A172 (cell line): ENCODE data around the gene SORCS2. TPM values are rescaled to one million over a fixed set of nuclear protein-coding genes. Genes with fewer than 3 reads are reported as not detected.

Experiments used
- DNase-seq: peaks from one replicate; pipeline ENCODE4 v3.0.0-alpha.2; 2015; ENCODE audit warnings: low spot score
- total RNA-seq: library from RNA; depleted of rRNA; stranded (reverse); fragments of >200 nt; shearing (Covaris generic); gene quantifications from 2 replicates; pipeline ENCODE4 v1.2.3, GENCODE V29; 2014

The SORCS2 gene
- total RNA-seq, 1 experiment from 2014 or later: 0.78 TPM

DNA sequence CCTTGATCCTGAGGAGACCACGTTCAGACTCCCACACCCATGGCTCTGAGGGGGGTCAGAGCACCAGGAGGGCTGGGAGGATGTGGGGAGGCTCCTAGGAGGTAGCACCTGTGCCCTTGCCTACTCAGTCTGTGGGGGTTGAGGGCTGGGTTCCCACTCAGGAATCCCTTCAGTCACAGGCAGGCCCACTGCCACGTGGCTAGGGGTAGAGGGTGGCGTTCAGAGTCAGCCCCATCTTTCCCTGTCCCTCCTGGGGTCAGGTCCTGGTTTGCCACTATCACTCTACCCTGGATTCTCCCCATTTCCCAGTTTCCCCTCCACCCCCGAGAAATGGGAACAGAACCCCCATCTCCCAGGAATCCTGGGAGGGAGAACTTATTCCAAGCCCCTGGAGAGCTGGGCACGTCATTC, 131.1 kb downstream of the SORCS2 start:
- peak; percentile 11 for DNase-seq

GRCh38 chr4:7323872-7324650, 131.7 kb downstream of the SORCS2 start:
- peak; percentile 55 for DNase-seq

DNA sequence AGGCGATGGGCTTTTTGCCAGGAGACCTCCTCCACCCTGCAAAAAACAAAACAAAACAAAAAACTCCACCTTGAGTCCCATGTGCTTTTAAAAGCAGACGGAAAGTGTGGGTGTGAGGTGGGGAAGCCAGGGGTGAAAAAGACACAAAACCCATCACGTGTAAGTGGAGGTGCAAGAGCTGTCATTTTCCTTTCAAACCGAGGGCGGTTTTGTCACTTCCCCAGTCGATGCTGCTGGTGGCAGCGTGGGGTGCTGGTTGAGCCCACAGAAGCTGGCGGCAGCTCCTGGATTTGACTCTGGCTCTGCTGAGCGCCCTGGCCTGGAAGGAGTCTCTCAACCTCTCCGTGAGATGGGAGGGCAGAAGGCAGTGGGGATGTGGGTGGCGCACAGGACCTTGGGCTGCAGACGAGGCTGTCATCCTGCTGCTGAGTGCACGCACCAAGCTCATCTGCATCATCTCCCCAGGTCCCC, 132.3 kb downstream of the SORCS2 start:
- no peak for DNase-seq

- DNase-seq: no peak
Measured at GRCh38 chr4:7325541-7325940, 133.2 kb downstream of the SORCS2 start.

- DNase-seq: no peak
Measured at GRCh38 chr4:7326306-7326692, 134.0 kb downstream of the SORCS2 start.

GRCh38 chr4:7326693-7327340, 134.5 kb downstream of the SORCS2 start:
- DNase-seq: no peak

DNA sequence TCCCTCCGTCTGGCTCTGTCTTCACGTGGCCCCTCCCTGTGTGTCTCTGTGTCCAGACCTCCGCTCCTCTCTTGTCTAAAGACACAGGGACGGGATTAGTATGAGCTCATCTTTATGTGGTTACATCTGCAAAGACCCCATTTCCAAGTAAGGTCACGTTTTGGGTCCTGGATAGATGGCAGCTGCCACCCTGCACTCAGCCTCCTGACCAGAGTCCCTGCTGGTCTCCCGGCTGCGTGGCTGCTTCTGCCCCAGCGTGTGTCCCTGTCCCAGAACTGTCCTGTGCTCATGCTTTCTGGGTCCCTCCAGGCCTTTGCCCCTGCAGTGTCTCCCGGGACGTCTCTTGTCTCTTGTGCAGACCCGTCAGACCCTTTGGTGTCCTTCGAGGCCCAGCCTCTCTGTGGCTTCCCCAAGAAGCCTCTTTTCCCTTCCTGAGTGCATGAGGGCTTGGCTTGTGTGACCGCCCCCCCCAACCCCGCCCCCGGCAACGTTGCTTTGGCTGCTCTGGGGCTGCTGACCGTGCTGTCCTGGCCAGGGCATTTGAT, 135.1 kb downstream of the SORCS2 start:
- DNase-seq: no peak

GRCh38 chr4:7328162-7328912, 136.0 kb downstream of the SORCS2 start:
- no peak for DNase-seq

GRCh38 chr4:7328913-7329638, 136.7 kb downstream of the SORCS2 start:
- peak; percentile 89 for DNase-seq

GRCh38 chr4:7330031-7330596, 137.8 kb downstream of the SORCS2 start:
- DNase-seq: no peak

DNA sequence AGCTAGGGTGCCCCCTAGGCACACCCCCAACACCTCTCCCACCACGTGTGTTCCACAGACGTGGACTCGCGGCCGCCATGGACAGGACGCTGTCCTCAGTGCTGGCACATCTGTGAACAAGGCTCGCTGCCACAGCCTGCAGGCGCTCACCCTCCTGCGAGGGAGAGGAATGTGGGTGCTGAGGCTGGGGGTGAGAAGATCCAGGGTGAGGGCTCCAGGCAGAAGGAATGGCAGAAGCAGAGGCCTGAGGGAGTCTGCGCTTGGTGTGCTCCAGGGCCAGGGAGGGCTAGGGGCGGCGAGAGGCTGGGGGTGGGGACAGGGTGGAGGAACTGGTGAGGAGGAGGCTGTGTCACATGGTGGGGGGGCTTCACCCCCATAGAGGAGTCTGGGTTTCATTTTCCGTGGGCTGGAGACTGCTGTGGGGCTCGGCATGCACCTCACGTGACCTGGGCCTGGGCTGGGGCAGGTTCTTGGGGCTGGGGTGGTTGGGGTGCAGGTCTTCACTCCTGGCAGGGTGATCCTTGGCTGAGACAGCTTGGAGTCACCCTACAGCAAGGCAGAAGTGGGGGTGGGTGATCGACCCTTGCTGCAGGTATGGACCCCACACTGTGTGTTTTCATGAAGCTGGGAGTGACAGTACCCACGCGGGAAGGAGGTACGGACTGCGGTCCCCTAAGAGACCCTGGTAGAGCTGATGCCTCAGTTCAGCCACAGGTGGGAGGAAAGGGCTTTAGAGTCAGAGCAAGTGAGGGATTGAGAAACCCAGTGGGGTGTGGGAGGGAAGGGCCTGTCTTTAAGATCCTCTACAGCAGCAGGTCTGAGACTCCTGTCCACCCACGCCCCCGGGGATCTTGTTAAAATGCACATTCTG, 138.7 kb downstream of the SORCS2 start:
- DNase-seq: no peak

DNA sequence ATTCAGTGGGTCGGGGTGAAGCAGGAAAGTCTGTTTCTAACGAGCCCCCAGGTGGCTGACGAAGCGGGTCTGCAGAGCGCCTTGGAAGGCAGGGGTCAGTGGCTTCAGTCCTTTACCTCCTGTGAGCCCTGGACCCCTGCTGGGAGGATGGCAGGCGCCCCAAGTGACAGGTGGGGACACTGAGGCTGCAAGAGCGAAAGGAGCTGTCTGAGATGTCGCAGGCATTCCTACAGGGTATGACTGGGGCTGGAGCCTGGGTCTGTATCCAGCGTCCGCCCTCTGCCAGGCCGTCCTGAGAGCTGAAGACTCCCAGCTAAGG, 139.3 kb downstream of the SORCS2 start:
- no peak for DNase-seq

DNA sequence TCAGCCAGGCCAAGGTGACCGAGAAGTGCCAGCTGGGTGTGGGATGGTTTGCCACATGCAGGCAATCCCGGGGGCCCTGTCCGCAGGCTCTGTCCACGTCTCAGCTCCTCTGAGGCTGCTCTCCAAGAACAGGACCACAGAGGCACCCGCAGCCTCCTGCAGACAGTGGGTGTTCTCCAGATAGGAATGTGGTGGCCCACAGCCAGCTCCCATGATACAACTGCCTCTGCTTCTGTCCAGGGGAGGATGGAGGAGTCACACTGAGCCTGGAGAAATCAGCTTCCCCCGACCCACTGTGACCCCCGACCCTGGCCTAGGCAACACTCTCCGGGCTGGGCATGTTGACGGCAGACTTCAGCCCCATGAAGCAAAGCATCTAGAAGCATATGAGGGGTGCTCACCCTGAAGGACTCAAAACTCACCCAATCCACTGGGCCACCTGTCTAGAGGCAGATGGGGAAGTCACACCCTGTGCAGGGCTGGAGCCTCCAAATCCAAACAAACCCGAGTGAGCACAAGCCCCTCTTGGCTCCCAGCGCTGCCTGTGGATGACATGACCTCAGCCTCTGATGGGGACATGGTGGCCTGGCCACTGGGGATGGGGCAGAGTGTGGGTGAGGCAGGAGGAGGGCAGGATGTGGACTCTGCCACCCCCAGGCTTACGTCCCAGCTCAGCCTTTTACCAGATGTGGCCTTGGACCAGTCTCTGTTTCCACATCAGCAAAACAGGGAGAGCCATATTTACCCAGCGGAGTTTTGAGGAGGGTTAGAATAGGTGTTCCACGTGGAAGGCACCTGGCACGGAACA, 140.1 kb downstream of the SORCS2 start:
- DNase-seq: peak; percentile 81

DNA sequence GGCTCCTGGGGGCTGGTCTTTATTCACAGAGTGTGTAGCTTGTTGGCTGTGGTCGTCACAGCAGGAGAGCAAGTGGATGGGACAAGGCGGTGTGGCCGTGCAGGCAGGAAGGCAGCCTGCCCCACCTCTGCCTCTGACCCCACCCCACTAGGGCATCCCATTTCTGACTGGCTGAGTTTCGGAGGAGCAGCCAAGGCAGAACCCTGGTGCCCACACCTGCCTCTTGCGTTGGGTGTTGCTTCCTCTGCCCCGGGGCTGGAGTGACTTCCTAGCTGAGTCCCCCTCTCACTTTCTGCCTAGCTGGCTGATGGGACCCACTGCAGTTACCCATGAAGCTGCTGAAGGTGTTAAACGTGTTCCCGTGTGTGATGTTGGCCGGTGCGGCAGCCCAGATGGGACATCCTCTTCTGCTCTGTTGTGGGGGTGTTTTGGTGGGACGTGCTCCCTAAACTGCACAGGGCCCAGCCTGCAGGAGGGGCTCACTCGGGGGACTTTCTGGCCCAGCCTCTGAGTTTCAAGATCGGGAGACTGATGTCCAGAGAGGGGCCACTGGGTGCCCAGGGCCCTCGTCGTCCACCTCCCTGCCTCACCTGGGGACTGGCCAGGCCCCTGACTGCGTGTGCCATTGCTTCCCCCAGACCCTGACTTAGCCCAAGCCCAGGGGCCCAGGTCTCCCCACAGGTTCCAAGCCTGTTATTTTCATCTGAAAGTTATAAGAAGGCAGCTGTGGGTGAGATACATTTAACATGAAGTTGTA, 140.9 kb downstream of the SORCS2 start:
- no peak for DNase-seq

GRCh38 chr4:7333801-7334421, 141.6 kb downstream of the SORCS2 start:
- DNase-seq: no peak

DNA sequence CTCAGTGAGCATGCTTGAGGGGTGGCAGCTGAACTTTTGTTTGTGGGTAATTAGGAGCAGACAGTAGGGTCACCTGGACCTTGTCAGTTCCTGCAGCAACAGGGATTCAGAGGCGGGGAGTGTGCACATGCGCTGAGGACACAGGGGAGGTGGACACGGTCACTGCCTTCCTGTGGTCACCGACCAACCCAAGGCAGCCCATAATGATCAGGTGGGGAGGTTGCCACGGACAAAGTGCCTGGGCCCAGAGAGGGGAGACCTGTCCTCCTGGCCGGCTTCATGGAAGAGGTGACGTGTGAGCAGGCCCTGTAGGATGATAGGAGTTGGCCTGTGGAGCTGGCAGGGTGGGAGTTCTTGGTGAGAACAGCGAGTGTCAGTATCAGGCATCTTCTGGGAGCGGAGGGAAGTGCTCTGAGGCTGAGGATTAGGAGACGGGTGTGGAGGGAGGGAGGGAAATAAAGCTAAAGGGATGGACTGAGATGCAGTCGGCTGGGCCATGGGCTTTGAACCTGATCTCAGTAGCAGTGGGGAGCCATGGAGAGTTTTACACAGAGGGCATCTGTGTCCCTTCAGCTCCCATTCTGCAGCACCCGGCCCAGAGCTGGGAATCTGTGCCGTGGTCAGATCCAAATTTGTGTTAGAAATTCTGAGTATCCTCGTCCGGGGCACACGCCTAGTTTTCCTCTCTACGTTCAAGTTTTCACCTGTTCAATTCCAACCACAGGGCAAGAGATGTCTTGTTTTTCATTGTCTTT, 142.4 kb downstream of the SORCS2 start:
- DNase-seq: no peak

GRCh38 chr4:7335344-7336066, 143.2 kb downstream of the SORCS2 start:
- no peak for DNase-seq
